ENCODE measurements around the gene NKAIN2.

DNA sequence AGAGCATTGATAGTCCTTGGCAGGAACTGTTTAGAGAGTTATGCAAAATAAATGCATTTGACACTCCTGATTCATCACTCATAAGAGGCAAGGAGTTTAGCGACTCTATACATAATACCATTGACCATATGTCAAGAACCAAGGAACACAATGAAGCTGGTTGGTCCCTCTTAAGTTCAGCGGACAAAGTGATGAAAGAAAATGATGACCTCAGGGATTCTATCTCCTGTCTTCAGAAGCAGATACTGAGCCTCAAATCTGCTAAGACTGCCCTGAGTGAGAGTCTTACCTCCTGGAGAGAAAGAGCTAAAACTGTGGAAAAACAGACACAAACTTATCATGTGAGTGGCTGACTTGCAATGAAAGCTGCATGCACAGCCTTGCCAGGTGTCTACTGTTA, 9.5 kb upstream of the NKAIN2 start:
- TF ChIP-seq, protein P1, sequence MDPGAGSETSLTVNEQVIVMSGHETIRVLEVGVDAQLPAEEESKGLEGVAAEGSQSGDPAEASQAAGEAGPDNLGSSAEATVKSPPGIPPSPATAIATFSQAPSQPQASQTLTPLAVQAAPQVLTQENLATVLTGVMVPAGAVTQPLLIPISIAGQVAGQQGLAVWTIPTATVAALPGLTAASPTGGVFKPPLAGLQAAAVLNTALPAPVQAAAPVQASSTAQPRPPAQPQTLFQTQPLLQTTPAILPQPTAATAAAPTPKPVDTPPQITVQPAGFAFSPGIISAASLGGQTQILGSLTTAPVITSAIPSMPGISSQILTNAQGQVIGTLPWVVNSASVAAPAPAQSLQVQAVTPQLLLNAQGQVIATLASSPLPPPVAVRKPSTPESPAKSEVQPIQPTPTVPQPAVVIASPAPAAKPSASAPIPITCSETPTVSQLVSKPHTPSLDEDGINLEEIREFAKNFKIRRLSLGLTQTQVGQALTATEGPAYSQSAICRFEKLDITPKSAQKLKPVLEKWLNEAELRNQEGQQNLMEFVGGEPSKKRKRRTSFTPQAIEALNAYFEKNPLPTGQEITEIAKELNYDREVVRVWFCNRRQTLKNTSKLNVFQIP (CRISPR knock-in tag; IDR thresholded peaks at IDR 0.05; ENCODE audit: borderline replicate concordance, low read depth) = no peak
- TF ChIP-seq CREB5 (CRISPR knock-in tag; IDR thresholded peaks at IDR 0.05; ENCODE audit: low read depth) = no peak
